Colon (tissue), 2 donors: Measurements from ENCODE around the gene SLC20A1.
"Not testable (repeated sequence)": the region's sequence is repeated elsewhere in the genome, so short reads cannot be mapped to it uniquely, and the experiment has no call there.

Experiments
- FAIRE-seq: peaks from 2 replicates; lab custom pipeline; 2012; peaks lifted over from hg19 to GRCh38; lab: Jason Lieb, UNC
- donor health status: control.
- donor health status: control.

SLC20A1 gene, protein sequence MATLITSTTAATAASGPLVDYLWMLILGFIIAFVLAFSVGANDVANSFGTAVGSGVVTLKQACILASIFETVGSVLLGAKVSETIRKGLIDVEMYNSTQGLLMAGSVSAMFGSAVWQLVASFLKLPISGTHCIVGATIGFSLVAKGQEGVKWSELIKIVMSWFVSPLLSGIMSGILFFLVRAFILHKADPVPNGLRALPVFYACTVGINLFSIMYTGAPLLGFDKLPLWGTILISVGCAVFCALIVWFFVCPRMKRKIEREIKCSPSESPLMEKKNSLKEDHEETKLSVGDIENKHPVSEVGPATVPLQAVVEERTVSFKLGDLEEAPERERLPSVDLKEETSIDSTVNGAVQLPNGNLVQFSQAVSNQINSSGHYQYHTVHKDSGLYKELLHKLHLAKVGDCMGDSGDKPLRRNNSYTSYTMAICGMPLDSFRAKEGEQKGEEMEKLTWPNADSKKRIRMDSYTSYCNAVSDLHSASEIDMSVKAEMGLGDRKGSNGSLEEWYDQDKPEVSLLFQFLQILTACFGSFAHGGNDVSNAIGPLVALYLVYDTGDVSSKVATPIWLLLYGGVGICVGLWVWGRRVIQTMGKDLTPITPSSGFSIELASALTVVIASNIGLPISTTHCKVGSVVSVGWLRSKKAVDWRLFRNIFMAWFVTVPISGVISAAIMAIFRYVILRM

DNA sequence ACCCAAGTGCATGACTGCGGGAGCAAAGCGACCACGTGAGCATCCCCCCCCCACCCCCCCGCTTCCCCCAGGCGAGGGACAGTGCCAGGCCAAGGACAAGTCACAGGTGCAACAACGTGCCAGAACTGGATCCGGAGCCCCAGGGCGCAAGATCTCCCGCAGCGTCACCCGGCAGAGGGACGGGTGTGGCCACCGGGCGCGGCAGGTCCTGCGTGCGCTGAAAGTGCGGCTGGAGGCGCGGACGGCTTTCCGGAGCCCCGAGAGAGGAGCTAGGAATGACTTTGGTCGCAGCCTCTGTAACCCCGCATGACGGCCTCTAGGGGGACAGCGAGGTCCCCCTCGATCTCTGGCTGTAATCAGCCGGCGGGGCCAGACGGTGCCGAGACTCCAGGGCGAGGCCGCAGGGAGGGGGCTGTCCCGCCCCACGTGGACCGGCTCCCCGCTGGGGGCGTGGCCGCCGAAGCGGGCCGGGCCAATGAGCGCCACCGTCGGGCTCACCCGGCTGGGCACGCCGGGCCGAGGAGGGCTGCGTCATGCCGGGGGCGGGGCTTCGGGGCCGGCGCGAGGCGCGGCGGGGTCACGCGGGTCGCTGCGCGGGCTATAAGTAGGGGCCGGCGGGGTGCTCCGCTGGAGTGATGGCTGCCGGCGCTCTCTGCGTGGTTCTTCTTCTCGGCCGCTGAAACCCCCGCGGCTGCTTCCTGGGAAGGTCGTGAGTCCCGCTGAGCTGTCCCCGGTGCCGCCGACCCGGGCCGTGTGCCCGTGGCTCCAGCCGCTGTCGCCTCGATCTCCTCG, at the start of gene SLC20A1:
Gene SLC20A1 (plus strand): TSS at position 630 of the 792 bp plus-strand sequence. CDS start 890 bp downstream, outside the sequence.
- no peak for FAIRE-seq

DNA sequence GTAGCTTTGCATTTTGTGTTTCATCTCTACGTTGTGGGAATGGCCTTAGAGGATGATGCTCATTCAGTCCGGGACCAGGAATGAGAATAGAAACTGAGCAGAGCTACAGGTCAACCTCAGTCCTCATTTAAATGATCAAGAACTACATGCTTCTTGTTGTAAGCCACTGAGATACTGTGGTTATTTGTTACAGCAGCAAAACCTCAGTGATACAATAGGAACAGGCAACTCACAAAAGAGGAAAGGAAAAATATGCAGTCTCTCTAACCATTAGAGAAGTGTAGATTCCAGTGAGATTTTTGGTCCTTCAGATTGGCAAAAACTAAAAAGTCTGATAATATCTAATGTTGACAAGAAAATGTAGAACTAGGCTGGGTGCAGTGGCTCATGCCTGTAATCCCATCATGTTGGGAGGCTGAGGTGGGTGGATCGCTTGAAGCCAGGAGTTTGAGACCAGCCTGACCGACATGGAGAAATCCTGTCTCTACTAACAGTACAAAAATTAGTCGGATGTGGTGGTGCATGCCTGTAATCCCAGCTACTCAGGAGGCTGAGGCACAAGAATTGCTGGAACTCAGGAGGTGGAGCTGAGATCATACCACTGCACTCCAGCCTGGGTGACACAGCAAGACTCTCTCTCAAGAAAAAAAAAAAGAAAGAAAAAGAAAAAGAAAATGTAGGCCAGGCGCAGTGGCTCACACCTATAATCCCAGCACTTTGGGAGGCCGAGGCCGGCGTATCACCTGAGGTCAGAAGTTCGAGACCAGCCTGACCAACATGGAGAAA, 48.0 kb upstream of the SLC20A1 start:
- no peak for FAIRE-seq

DNA sequence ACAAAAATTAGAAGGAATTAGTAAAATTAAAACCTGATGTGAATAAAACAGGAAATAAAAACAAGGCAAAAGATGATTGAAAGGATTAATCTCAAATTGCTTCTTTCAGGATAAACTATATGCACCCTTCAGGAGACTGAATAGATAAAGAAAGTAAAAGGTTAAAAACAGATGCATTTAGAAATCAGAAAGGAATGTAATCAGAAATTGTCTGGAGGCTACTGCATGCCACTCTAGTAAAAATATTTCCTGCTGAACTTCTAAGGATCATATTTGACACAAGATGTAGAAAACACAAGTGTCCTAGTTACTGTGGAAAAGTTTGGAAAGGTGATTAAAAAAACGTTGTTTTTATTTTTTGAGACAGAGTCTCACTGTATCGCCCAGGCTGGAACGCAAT, 45.1 kb upstream of the SLC20A1 start:
- no peak for FAIRE-seq

DNA sequence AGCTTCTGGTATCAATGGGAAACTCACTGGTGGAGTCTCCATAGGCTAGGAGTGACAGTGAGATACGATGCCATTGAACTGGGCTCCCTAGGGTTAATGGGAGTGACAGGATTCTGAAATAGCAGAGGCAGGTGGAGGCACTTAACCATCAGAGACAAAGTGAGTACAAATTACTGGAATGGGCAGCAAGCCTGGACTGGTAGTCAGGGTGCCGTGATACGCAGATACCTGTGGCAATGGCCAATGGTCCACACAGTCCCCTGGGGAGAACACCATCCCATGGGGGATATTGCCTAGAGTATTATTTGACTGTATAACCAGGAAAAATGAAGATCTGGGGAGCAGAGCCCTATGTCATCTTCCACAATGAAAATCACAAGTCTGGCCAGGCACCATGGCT, 44.0 kb upstream of the SLC20A1 start:
- no peak for FAIRE-seq

DNA sequence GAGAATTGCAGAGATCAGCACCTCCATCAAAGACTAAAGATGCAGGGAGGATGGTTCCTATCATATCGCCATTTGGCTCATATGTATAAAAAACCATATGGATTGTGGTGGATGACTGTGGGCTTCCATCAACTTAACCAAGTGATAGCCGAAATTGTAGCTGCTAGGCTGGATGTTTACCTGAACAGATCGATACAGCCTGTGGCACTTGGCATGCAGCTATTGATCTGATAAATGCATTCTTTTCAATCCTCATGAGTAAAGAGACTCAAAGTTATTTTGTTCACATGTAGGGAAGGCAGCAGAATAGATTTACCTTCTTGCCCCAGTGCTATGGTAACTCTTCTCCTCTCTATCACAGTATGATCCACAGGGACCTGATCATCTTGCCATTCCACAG, 42.8 kb upstream of the SLC20A1 start:
- FAIRE-seq = no peak

DNA sequence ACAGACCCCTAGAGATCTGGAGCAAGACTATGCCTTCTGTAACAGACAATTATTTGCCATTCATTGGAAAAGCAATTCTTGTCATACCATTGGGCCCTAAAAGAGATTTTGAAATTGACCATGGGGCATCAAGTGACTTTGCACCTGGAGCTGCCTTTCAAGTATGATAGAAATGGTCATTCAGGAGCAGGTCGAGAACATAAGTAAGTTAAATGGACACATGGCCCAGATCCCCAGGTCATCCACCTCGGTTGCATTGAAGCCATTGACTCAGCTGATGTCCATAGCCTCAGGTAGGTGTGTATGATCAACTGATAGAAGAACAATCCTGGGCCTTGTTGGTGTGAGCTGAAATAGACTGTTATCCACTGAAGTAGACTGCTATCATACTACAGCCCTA, 42.0 kb upstream of the SLC20A1 start:
- no peak for FAIRE-seq

DNA sequence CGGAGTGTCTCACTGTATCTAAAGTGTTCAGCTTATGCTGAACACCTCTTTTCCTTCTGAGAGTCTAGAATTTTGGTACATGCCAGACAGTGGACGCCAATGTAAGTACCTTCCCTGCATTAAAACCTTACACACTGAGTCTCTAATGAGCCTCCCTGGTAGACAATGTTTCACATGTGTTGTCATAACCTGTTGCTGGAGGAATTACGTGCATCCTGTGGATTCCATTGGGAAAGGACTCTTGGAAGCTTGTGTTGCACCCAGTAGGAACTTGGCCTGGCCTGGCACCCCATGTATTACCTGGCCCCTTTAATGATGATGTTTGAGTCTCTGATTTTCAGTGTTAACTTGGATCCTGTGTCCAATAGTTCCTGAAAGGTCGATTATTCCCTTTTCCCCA, 40.8 kb upstream of the SLC20A1 start:
- FAIRE-seq = no peak

DNA sequence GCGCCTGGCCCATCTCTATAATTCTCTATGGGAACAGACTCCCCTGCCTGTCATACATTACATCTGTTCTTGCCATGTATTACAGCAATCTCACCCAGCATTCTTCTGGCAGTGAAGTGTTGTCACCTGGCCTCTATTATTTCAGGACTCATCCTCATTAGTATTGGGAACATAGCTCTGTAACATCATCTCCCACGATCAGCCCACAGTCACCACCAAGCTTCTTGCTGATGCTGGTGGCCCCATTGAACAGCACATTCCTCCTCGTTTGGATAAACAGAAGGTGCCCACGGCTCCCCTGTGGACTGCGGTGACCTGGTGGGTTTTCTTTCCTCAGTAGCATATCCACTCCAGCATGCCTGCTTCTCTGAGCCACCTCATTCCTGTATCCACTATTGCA, 39.8 kb upstream of the SLC20A1 start:
- no peak for FAIRE-seq

DNA sequence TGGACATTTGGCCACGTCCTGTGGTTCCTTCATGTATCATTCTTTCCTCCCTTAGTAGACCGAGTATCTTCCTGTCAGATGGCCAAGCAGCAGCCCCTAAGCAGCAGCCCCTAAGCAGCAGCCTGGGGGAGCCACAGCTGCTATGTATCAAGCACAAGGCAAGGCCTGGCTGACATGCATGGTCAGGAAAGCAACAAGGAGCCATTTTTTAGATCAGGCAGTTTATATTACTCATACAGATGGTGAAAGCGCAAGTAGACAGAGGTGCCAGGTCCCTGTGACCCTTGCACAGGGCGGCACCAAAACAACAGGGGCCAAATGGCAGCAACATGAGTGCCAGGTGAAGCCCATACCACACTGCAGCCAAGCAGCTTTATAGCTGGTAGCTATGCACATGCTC, 39.2 kb upstream of the SLC20A1 start:
- FAIRE-seq = no peak

DNA sequence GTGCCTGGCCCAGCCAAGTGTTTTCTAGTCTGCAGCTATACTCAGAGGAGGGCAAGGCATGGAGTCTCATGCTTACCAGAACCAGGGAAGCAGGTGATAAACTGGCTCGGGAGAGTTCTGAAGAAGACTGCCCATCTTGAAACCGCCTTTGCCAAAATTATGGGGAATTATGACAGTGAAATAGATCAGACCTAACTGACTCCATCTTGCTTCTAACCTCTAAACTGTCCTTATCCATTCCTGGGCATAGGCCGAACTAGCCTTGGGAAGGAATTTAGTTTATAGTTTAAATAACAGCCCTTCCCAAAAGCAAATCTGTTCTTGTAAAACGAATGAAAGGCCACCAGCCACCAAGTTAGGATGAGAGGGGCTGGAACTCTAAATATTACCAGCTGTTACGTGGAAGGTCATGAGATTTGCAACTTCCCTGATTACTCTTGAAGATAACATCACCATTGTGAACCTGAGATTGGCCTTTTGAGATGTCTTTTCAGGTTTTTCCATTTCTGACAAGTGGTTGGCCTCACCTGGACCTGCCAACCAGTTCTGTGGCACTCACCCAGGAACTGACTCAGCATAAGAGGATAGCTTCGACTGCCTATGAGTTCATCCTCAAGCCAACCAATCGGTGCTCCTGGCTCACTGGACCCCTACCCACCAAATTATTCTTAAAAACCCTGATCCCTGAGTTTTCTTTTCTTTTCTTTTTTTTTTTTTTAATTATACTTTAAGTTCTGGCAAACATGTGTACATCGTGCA, 37.9 kb upstream of the SLC20A1 start:
- no peak for FAIRE-seq

DNA sequence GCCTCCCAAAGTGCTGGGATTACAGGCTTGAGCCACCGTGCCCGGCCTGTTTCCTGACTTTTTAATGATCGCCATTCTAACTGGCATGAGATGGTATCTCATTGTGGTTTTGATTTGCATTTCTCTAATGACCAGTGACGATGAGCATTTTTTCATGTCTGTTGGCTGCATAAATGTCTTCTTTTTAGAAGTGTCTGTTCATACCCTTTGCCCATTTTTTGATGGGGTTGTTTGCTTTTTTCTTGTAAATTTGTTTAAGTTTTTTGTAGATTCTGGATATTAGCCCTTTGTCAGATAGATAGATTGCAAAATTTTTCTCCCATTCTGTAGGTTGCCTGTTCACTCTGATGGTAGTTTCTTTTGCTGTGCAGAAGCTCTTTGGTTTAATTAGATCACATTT, 36.4 kb upstream of the SLC20A1 start:
- not testable (repeated sequence) for FAIRE-seq

DNA sequence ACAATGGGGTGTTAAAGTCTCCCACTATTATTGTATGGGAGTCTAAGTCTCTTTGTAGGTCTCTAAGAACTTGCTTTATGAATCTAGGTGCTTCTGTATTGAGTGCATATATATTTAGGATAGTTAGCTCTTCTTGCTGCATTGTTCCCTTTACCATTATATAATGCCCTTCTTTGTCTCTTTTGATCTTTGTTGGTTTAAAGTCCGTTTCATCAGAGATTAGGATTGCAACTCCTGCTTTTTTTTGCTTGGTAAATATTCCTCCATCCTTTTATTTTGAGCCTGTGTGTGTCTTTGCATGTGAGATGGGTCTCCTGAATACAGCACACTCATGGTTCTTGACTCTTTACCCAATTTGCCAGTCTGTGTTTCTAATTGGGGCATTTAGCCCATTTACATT, 33.5 kb upstream of the SLC20A1 start:
- not testable (repeated sequence) for FAIRE-seq

DNA sequence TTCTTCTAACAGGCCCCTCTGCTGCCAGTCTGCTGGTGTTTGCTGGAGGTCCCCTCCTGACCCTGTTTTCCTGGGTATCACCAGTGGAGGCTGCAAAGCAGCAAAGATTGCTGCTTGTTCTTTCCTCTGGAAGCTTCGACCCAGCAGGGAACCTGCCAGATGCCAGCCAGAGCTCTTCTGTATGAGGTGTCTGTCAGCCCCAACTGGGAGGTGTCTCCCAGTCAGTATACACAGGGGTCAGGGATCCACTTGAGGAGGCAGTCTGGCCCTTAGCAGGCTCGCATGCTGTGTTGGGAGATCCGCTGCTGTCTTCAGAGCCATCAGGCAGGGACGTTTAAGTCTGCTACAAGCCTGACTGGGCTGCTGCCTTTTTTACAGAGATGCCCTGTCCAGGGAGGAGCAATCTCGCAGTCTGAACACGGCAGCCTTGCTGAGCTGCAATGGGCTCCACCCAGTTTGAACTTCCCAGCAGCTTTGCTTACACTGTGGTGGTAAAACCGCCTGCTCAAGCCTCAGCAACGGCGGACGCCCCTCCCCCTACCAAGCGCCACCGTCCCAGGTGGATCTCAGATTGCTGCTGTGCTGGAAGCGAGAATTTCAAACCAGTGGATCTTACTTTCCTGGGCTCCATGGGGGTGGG, 31.4 kb upstream of the SLC20A1 start:
- FAIRE-seq = no peak

DNA sequence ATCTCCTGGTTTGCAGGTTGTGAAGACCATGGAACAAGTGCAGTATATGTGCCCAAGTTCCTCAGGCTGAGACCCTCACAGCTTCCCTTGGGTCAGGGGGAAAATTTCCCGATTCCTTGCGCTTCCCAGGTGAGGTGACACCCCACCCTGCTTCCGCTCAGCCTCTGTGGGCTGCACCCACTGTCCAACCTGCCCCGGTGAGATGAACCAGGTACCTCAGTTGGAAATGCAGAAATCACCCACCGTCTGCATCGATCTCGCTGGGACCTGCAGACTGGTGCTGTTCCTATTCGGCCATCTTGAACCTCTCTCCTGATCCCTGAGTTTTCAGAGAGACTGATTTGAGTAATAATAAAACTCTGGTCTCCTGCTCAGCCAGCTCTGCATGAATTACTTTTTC, 30.7 kb upstream of the SLC20A1 start:
- FAIRE-seq = no peak

DNA sequence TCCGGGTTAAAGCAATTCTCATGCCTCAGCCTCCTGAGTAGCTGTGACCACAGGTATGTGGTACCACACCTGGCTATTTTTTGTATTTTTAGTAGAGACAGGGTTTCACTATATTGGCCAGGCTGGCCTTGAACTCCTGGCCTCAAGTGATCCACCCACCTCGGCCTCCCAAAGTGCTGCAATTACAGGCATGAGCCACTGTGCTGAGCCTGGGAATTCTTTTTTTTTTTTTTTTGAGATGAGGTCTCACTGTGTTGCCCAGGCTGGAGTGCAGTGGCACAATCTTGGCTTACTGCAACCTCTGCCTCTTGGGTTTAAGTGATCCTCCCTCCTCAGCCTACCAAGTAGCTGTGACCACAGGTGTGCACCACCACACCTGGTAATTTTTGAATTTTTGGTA, 29.9 kb upstream of the SLC20A1 start:
- not testable (repeated sequence) for FAIRE-seq

DNA sequence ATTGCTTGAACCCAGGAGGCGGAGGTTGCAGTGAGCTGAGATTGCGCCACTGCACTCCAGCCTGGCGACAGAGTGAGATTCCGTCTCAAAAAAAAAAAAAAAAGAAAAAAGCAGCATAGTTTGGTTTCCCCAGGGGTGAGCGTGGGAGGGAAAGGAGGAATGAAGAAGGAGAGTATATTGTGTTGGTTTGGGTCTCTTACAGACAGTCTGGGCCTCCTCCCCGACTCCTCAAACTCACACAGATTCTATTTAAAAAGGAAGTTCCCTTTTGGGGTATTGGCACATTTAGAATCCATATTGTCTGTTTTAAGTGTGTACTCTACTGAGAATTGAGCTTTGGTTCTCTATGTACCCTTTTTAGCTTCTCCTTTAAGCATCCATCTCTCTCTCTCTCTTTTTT, 27.4 kb upstream of the SLC20A1 start:
- FAIRE-seq = no peak

DNA sequence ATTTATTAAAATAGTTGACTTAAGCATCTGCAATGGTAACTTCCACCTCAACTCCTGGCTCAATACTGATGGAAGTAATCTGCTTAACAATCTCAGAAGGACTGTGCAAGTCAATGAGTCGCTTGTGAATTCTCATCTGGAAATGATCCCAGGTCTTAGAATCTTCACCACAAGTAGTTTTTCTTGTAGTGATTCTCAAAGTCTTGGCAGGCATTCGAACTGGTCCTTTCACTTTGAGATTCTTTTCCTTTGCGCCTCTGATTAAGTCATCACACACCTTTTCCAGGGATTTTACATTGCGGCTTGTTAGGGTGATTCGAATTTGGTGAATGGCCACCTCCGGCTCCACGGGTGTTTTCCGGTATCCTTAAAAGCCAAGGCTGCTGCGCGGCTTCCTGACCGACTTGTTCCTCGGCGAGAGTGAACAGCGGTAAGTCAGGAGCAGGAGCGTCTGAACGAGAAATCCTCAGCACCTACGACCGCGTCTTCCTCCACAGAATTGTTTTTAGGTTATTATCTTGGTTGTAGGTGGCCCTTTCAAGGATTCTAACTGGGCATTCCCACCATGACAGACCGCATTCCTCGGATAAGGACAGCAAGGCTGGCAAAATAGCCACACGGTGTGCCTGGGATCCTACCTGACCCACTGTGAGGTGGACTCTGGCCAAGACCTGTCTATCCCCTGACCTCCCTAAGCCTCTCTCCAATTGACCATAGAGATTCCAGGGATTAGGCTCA, 23.8 kb upstream of the SLC20A1 start:
- no peak for FAIRE-seq

DNA sequence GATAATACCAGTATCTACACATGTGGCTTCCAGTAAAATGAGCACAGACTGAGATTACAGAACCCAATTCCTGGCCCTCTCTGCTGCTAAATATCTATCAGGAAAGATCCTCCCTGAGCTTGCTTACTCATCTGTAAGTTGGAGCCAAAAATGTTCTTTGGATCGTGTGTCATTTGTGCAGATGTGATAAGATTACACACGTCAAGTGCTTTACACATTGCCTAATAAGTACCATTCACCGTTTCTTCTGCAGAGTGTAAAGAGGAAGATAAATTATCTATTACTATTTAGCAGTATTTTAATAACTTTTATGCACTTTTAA, 23.2 kb upstream of the SLC20A1 start:
- no peak for FAIRE-seq

DNA sequence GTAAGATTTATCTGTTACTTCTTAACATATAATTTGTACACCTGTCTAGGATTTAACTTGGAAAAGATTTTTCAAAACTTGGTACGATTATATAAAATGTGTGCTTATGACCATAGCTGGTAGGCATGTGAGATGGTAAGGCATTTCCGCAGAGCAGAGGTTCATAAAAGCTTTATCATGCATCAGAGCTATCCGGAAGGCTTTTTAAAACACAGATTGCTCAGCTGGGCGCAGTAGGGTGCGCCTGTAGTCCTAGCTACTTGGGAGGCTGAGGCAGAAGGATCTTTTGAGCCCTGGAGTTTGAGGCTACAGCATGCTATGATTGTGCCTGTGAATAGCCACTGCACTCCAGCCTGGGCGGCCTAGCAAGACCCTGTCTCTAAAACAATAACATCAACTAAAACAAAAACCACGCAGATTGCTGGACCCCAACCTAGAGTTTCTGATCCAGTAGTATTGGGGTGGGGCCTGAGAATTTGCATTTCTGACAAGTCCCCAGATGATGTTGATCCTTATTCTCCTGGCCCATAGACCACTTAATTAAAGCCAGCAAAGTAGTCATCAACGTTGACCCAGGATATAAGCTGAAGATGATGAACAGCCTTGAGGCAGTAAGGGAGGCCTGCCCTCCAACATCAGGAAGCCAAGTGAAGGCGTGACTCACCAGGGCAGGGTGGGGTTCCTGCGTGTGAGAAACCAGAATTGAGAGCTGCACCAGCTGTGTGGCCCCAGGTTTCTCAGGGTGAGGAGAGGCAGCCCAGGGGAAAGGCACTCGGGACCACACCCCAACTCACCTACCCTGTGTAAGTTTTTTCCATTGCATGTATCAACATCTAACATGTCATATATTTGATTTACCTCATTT, 21.6 kb upstream of the SLC20A1 start:
- no peak for FAIRE-seq
